IPS DF 4.7 (cell line): ENCODE measurements around the gene HOXB3.

ENCODE experiments used
- DNase-seq: peaks from one replicate; pipeline ENCODE4 v3.0.0-alpha.2; 2013; ENCODE audit warnings: low spot score; ENCODE audit errors: extremely low read depth

The HOXB3 gene

GRCh38 chr17:48589831-48590606 lies at the start of gene HOXB3:
Gene HOXB3 (minus strand): TSS chr17:48590241. CDS start chr17:48552474, 37,767 bp downstream.
- DNase-seq = no peak

GRCh38 chr17:48639136-48639535 lies 49.1 kb upstream of the HOXB3 start:
- no peak for DNase-seq

- no peak for DNase-seq
Observed at GRCh38 chr17:48637323-48638260, 47.6 kb upstream of the HOXB3 start.

- no peak for DNase-seq
Observed at GRCh38 chr17:48636177-48637018, 46.4 kb upstream of the HOXB3 start.

GRCh38 chr17:48634493-48635208 lies 44.6 kb upstream of the HOXB3 start:
- DNase-seq = no peak

GRCh38 chr17:48633266-48633677 lies 43.2 kb upstream of the HOXB3 start:
- DNase-seq = no peak

- DNase-seq = no peak
Observed at GRCh38 chr17:48632579-48633265, 42.7 kb upstream of the HOXB3 start.

- no peak for DNase-seq
Observed at GRCh38 chr17:48631693-48632578, 41.9 kb upstream of the HOXB3 start.

GRCh38 chr17:48630925-48631692 lies 41.1 kb upstream of the HOXB3 start:
- no peak for DNase-seq

GRCh38 chr17:48630009-48630924 lies 40.2 kb upstream of the HOXB3 start:
- DNase-seq = no peak

GRCh38 chr17:48629411-48629759 lies 39.3 kb upstream of the HOXB3 start:
- DNase-seq = no peak

- DNase-seq = no peak
Observed at GRCh38 chr17:48628649-48629410, 38.8 kb upstream of the HOXB3 start.

GRCh38 chr17:48627623-48628521 lies 37.8 kb upstream of the HOXB3 start:
- DNase-seq = no peak

GRCh38 chr17:48627118-48627597 lies 37.1 kb upstream of the HOXB3 start:
- DNase-seq = no peak
